ENCODE measurements around the gene ZW10. TPM values are rescaled to one million over a fixed set of nuclear protein-coding genes. Genes with fewer than 3 reads are reported as not detected.

ZW10 gene
- total RNA-seq, 1 experiment from 2014 or later: 26.0 TPM

DNA sequence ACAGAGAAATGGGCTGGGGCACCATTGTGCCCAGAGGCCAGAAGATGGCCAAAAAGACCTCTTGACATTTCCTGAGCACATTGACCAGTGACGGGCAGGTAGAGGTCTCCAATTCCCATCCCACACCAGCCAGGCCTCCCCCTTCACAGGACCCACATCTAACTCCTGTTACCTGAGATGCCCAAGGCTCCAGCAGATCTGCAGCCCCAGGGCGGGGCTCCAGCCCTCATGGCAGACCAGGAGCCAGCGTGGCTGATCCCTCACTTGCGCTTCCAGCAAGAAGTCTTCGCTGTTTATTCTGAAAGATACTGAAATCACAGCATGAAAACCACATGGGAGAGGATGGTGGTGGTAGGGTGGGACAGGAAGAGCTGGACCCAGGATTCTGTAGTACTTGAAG is 76.4 kb downstream of the ZW10 start:
- Histone ChIP-seq H4K20me1 (ENCODE audit: control insufficient read depth, insufficient read depth, insufficient read length) (no peaks in the 10 kb centered on the region), H2BK15ac (ENCODE audit: low read depth, low read length) (no peak overlapping the region), H3K4me1 (ENCODE audit: insufficient read depth, low read length) (no peaks in the 10 kb centered on the region), H3K9ac (ENCODE audit: extremely low read depth, insufficient read length, low read length) (no peak overlapping the region), H2BK20ac (ENCODE audit: low read depth, low read length, poor library complexity, severe bottlenecking) (no peak overlapping the region), H3K79me2 (ENCODE audit: insufficient read depth, low read length) (no peaks in the 10 kb centered on the region), H2BK5ac (ENCODE audit: insufficient read length, low read length) (no peak overlapping the region), H3K56ac (ENCODE audit: insufficient read length, low read depth, low read length) (no peak overlapping the region), H3K18ac (ENCODE audit: insufficient read length, low read depth, low read length) (no peak overlapping the region), H2BK12ac (ENCODE audit: insufficient read length, low read depth, low read length) (no peak overlapping the region), H2AK5ac (ENCODE audit: insufficient read length, low read length) (no peak overlapping the region), H3K14ac (ENCODE audit: insufficient read depth, low read length) (no peak overlapping the region; the same call in 1 of the 2 replicates), H3T11ph (ENCODE audit: low read length) (no peak overlapping the region), H3K9me3 (ENCODE audit: control insufficient read depth, low read depth, low read length) (no peaks in the 10 kb centered on the region), H4K5ac (ENCODE audit: insufficient read length, low read depth, low read length) (no peak overlapping the region), H3K23ac (ENCODE audit: insufficient read length, low read depth, low read length) (no peak overlapping the region), H3K27ac (ENCODE audit: insufficient read length, low read depth, low read length) (no peak overlapping the region), H3K4me2 (ENCODE audit: insufficient read depth, insufficient read length, low read length) (no peak overlapping the region), H4K91ac (ENCODE audit: insufficient read length, low read depth, low read length) (no peak overlapping the region), H3K27me3 (ENCODE audit: insufficient read depth, low read length) (no peaks in the 10 kb centered on the region), H3K4ac (ENCODE audit: low read depth, low read length) (no peak overlapping the region), H2AFZ (ENCODE audit: low read length) (no peak overlapping the region), H4K8ac (replicated peaks; ENCODE audit: insufficient read length, low read depth, low read length) (no peak overlapping the region), H2BK120ac (ENCODE audit: low read depth, low read length, poor library complexity, severe bottlenecking) (no peak overlapping the region), H3K23me2 (ENCODE audit: insufficient read length, low read depth, low read length, poor library complexity, severe bottlenecking) (no peaks in the 10 kb centered on the region), H3K79me1 (ENCODE audit: insufficient read depth, low read depth, low read length, poor library complexity, severe bottlenecking) (no peaks in the 10 kb centered on the region)
- H3K27ac Mint-ChIP-seq: no peak overlapping the region
- peaks cover 2 to 3% of the 10 kb centered on the region in 2 experiments; a peak in 3 of 4 replicates for H3K4me1 Mint-ChIP-seq
- DNase-seq: no peak
- TF ChIP-seq CTCF (conservative IDR thresholded peaks at IDR 0.05): no peak
- peaks cover 2% of the 10 kb centered on the region; the same call in 1 of the 2 replicates for H3K27me3 Mint-ChIP-seq (ENCODE audit: low read depth)
- H3K9me3 Mint-ChIP-seq: peaks cover 0 to under 1% of the 10 kb centered on the region in 2 experiments; a peak in 1 of 5 replicates
- WGBS (ENCODE audit: extremely low coverage, insufficient read length, low lambda C conversion rate): no CpG with 5 or more reads among the region's 5 CpGs
- H3K4me3 Mint-ChIP-seq: no peak overlapping the region
- peaks cover 0 to under 1% (median 0%) of the 10 kb centered on the region in 3 experiments; a peak in 5 of 7 replicates for H3K36me3 Mint-ChIP-seq (ENCODE audit: insufficient read depth in 1 of 3, low read depth in 3 of 3)
